ENCODE measurements around the gene ROR1. TPM values are rescaled to one million over a fixed set of nuclear protein-coding genes. Genes with fewer than 3 reads are reported as not detected.

The ROR1 gene
- total RNA-seq, 1 donor from 2014 or later, result 13.1 TPM

DNA sequence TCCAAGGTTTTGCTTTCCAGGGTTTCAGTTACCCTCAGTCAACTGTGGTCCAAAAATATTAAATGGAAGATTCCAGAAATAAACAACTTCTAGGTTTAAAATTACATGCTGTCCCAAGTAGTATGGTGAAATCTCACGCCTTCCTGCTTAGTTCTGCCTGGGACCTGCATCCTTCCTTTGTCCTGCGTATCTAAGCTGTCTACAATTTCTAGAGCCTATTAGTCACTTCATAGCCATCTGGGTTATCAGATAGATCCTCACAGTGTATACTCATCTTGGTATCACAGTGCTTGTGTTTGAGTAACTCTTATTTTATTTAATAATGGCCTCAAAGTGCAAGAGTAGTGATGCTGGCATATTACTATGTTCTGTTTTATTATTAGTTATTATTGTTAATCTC lies 157.7 kb downstream of the ROR1 start:
- DNase-seq (ENCODE audit: low spot score), result no peak

DNA sequence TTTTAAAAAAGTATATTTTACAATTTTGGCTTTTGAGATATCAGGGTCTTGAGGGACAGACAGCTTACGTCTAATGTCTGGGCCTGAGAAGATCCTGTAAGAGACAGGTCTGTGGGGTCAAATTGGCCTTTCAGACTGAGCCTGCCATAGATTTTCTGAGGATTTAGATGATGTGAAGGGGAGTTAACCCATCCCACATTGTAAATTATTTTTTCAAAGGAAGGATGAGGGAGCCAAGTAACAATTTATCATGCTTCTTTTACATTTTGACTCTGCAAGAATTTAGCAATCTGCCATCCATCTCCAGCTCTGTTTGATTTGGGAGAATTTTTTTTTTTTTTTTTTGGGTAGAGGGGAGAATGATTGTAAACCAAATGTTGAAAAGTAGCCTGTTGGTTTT lies 160.9 kb downstream of the ROR1 start:
- no peak for DNase-seq (ENCODE audit: low spot score)

DNA sequence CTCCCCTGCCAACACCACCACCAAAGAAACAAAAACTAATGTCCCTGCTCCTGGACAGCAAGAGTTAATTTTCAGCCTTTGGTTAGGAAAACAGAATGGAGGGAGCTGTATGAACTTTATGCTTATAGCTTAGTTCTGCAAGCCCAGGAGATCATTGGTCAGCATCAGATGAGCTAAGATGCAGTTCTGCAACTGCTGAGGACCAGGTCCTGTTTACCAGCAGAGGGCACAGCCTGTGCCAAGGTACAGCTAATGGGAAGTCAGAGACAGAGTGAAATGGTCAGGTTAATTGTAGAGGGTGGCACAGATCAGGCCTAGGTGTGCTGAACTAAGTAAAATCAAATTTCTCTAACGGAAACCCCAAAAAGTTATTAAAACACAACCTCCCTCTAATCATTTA lies 161.3 kb downstream of the ROR1 start:
- peak; percentile 28 for DNase-seq (ENCODE audit: low spot score)

DNA sequence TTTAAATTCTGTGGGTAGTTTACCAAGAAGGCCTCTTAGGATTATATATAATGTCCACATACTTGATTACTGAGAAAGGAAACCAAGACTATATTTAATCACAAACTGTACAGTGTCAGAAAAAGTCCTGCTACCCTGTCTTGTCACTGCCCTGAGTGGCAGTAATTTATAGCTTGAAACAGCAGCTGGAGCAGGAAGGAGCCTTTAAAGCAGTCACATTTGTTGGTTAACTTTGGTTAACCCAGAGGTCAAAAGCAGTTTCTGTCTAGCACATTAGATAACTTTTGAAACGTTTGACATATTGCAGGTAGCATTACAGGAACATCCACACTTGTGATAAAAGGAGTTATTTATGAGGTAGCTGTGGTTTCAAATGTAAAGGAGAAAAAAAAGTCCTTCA lies 161.7 kb downstream of the ROR1 start:
- DNase-seq (ENCODE audit: low spot score), result no peak

DNA sequence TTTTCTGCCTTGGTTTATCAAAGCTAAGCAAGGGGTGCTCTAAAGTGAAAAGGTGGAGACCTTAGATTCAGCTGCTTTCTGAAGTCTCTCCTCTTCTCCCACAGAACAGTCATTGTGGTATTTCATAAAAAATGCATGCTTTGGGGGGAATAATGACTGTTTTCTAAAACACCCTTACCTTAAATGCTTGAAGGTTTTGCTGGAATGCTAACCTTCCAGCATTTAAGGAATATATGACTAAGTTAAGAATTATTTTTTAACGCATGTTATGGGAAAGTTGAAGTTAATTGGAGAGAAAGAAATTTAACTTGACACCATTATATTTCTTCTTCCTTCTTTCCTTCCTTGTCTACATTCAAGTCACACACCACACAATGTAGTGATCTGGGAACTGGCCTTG lies 162.5 kb downstream of the ROR1 start:
- DNase-seq (ENCODE audit: low spot score), result no peak

DNA sequence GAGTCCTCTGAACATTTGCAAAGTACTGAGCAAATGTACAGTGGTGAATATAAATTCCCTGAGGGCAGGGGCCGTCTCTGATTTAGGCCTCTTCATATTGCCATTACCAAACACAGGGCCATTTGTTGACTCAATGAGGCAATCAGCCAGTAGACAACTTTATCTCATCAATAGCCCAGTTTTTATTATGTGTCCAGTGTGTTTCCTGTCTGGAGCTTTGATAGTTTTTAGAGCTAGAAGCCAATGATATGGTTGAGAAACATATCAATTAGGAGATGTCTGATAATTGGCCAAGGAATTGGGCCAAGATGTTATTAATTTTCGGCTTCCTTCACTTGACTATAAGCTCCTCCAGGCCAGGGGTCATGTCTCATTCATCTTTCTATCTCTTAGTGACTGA lies 163.0 kb downstream of the ROR1 start:
- no peak for DNase-seq (ENCODE audit: low spot score)

DNA sequence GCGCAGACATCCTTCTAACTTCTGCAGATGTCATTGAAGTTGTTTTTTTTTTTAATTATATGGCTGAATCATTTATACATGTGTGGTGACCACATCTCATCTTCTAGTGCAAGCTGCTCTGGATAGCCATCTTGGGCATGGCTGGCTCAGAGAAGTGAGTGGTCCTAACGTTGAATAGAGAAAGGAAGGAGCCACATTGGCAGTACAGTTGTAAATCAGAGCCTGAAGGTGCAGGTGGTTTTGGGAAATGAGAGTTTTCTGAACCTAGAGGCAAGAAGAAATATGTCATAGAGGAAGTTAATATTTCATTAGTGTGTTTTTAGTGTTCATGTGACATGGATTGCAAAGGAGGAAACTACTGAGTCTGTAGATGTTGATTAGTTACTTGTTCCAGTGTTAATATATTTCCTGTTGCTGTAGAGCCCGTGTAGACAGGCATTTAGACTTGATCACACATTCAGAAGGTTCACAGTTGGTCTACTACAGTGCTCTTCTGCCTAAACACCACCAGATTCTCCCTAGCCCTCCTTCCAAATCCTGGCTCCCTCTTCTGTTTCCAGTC lies 163.7 kb downstream of the ROR1 start:
- no peak for DNase-seq (ENCODE audit: low spot score)

DNA sequence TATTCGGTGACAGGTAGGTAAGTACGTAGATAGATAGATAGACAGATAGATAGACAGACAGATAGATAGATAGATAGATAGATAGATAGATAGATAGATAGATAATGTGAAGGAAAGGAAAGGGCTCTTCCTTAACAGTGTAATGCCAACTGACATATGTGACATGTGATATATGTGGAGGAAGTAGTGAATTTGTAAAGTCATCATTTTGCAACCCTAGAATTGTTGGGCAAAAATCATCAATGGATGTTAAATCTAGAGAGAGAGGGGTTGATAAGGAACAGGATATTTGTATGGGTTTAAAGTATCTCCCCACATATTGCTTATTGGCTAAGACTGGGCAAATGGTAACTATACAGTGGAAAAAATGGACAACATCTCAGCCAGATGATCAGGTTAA lies 166.6 kb downstream of the ROR1 start:
- DNase-seq (ENCODE audit: low spot score), result no peak

DNA sequence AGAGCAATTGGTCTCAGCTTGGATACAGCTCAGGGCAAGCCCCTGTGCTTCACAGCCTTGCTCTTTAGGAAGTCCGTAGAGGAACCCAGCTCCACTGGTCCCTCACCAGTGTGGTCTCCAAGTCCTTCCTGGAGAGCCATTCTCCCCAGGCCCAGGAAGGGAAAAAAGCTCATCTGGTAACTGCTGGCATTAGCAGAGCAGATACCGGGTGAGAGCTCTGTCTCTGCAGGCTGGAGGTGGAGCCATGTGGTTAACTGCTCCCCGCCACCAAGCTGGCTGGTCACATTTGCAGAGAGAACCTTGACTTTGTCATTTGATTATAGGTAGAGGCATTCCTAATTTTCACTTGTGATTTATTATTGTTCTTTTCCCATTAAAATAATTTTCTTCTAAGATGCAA lies 169.6 kb downstream of the ROR1 start:
- no peak for DNase-seq (ENCODE audit: low spot score)

DNA sequence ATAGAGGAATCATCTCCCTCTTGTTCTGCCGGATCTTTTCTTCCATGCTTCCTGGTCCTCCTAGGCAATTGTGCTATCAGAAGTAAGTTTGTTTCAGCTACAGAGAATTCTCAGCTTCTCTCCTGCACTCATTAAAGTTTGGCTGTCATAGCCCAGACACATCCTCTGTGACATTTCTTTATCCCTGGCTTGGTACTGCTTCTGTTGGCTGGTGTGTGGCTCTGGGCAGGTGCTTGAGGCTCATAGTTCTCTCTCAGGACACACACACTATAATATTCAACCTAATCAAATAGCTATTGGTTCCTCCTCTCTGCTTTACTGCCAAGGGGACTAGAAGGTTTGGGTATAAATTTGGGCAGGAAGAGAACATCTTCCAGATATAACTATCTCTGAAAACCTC lies 172.1 kb downstream of the ROR1 start:
- DNase-seq (ENCODE audit: low spot score), result no peak

DNA sequence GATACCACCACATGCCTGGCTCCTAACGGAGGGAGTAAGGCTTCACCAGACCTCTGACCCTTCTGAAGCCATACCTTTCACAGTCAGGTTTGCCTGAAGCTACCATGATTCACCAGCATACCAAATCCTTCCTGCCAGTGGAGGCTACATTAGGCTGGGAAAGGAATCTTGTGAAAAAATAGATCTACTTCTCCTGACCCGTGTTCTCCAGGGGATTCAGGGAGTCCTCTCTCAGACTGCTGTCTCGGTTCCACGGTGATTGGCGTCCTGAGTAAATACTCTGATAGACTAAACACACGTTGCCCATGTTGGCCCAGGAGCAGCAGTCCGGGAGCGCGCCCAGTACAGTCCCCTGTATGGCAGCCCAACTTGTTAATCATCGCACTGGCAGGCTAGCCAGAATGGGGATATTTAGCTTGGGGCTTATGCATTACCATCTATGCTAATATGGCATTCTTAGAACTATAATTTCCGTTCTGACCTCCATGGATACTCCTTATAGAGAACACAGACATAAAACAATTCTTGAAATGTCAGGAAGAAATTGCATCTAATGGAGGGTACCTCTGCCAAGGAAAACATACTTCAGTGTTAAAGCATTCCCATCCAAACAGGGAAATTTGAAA lies 173.2 kb downstream of the ROR1 start:
- DNase-seq (ENCODE audit: low spot score), result no peak

DNA sequence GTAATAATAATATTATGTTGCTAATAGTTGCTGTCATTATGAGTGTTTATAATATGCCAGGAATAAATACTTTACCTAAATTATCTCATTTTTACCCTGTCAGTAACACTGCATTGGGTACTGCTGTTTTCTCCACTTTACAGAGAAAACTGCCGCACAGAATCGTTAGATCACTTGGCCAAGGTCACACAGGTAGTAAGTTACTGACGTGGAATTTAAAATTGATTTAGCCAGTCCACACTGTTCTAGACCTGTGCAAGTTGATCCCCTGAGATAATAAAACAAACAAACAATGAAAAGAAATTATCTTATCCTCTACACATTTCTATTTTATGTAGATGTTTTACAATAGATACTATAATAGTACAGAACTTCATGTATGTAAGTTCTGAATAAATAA lies 174.1 kb downstream of the ROR1 start:
- DNase-seq (ENCODE audit: low spot score), result no peak

DNA sequence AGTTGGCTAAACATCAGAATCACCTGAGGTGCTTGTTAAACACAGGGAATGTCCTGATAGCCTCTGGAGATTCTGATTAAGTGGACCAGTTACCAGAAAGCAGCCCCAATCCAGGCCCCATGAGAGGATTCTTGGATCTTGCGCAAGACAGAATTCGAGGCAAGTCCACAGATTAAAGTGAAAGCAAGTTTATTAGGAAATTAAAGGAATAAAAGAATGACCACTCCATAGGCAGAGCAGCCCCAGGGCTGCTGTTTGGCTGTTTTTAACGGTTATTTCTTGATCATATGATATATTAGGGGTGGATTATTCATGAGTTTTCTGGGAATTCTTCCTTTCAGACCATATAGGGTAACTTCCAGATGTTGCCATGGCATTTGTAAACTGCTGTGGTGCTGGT lies 176.2 kb downstream of the ROR1 start:
- no peak for DNase-seq (ENCODE audit: low spot score)

DNA sequence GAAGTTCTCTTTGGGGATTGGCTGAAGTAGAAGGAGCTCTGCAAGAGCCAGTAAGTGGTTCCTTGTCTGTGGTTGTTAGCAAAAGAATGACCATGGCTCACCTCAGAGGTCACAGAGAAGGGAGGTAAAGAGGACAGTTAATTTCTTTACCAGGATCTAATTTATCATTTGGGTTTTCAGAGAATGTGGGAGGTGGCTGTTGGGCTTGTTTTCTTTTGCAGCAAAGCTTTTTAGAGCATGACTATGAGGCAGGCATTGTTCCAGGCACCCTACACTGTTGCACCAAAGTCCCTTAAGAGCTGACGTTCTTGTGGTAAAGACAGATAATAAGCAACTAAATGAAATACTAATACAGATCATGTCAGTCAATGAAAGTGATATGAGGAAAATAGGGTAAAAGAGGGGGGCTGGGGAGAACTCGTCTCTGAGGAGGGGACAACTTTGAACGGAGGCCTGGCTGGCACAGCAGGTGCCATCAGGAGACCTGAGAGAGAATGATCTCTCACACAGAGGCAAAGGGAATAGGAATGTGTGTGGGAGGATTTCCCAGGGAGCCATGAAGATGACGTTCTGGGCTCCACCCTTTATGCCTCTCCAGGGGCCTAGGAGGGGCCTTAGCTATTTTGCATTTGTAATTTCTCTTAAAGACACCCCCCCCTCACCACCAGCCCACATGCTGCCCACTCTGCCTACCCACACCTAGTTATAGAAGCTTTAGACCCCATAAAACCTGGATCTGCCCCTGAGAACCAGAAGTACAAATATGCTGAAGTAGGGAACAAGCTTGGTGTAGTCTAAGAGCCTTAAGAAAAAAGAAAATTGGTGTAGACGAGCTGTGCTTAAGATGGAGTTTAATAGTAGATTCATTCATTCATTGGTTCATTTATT lies 177.5 kb downstream of the ROR1 start:
- no peak for DNase-seq (ENCODE audit: low spot score)

DNA sequence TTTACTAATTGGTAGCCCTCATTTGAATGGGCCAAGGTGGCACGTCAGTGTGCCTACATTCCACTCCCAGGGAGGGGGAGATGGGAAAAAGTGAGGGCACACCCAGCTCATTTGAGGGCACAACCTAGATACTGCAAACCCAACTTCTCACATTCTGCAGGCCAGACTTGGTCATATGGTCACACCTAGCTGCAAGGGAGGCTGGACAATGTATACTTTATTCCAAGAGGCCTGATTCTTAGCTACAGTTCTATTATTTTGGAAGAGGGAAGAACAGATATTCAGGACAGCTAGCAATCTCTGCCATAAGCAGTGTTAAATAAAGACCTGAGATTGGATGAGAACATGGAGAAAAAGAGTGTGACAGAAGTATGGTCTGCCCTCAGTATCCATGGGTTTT lies 180.4 kb downstream of the ROR1 start:
- no peak for DNase-seq (ENCODE audit: low spot score)

DNA sequence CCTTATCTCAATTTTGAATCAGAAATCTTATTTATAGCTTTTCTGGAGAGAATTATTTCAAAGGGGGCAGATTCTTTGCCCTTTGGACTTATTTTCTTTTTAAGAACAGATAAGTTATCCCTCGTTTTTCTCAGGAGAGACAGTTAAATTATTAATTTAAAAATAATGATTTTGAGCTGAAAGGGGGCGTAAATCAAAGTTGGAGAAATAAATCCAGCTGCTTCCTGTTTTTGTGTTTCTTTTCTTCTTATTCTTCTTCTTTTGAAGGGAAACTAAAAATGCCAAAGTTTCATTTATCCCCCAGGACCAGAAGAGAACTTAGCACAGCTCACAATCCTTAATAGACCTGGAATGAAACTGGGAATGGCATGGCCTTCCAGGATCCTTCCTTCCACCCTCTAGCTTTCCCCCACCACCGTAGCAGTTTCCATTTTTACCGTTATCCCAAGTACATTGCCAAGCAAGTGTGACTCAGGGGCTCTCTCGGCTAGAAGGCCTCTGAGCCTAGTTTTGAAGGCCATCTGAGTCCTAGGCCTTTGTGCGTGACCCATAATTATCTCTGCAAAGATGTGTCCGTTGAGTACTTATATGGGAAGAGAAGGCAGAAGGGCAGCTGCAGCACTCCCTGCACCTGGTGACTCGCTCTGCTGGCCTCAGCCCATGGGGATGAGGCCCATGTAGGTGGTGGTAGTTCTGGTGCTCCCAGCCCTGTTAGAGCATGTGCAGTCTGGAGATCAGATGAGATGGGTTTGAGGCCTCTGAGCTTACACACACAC lies 181.7 kb downstream of the ROR1 start:
- DNase-seq (ENCODE audit: low spot score), result no peak

DNA sequence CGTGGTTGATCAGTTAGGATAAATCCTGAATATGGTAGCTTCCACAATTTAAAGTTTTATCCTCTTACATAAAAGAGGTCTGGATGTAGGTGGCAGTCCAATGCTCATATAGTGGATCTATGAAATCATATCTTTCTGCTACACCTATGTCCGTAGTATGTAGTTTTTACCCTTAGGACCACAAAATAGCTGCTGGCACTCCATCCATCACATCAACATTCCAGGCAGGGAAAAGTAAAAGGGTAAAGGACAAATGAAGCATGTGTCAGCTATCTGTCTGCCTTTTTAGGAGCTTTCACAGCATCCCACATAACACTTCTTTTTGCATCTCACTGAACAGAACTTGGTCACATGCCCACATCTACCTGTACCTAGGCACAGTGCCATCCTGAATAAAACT lies 184.7 kb downstream of the ROR1 start:
- DNase-seq (ENCODE audit: low spot score), result no peak

DNA sequence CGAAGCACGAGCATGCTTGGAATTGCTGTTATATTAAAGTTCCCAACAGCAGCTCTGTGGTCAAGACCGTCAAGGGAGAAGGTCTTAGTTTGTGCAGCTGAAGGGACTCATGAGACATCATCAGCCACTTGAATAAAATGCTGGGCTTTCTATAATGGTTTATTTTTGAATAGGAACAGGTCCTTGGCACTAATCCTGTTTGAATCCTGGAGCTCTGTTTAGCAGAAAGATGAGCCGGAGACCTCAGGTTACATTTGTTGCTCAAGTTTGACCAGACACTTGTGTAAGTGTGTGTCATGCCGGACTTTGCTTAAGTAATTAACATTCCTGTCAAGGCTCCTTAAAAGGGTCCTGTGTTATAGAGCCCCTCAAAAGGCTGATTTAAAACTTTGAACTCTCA lies 186.5 kb downstream of the ROR1 start:
- DNase-seq (ENCODE audit: low spot score), result no peak

DNA sequence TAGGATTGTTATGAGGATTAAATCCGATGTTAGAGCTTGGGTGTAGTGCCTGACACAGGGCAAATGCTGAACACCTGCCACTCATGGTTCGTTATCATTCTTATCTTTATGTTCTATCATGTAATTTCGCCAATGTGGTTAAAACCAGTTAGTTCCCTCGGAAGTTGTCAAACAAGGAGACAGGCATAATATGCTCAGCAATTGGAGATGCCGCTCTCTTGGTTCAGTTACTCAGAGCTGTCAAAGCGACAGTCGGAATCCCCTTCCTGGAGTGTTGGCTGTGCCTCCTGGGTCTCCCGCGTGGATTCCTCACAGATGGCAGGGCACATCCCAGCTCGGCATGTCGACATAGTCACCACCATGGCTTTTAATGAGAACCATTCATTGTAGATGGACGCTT lies 192.2 kb downstream of the ROR1 start:
- DNase-seq (ENCODE audit: low spot score), result no peak

DNA sequence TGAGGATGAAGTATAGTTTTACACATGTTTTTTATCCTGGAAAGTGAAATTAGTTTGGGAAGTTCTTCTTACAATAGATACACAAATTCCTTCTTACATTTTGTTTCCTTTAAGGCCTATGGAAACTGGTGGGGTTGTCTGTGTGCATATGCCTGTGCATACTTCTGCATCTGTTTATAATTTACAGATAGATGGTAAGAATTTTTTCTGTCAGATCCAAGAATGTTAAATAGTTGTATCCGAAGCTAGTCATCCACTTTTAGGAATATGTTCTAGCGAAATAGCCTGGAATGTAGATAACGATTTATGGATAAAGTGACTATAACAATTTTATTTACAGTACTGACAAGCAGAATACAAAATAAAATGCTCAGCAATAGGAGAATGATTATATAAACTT lies 194.1 kb downstream of the ROR1 start:
- DNase-seq (ENCODE audit: low spot score), result no peak

DNA sequence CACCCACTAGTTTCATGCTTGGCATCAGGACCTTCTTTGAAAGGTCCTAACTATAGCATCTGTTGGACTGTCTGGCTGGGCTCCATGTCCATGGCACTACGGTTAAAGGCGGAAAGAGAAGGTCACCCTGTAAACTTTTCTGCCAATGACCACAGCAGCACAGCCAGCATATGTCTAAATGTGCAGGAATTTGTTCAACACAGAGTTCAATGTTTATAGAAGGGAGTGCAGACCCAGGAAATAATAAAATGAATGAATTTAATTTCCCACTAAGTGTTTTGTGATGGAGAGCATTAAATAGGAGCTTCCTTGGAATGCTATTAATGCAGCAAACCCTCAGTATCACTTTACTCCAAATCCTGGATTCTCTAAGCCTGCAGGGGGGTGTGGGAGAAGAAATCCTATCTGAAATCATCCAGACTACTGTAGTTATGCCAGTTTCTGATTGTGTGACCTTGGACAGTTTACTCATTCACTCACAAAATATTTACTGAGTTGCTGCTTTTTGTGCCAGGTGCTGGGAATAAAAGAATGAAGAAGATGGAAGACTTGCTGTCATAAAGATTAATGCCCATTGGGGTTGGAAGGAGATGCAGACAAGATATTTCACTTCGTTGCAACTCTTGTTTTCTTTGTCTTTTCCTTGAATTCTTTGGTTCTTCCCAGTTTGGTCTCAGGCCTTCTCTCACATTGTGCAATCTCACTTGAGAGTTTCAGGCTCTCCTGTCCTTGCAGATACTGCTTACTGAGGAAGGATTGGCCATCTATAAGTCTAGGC lies 195.0 kb downstream of the ROR1 start:
- no peak for DNase-seq (ENCODE audit: low spot score)

DNA sequence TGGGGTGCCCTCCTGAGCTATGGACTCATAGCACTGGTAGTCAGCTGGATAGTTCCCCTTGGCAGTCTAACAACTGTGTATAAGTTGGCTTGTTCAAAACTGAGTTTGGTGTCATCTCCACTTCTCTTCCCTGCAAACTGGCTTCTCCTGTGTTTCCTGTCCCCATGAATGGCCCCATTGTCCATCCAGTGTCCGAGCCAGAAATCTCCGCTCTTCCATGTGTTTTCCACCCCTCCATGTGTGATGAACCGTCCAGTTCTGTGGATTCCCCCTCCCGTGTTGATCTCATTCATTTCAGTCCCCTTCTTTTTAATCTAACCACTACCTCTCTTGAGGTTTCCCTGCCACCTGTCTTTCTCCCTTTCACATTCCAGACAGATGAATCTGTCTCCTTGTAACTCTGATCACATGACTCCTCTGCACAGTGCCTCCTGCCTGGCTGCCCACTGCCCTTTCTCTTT lies 195.7 kb downstream of the ROR1 start:
- no peak for DNase-seq (ENCODE audit: low spot score)
